Measurements from ENCODE around the gene ATP6V0C.

Gene ATP6V0C

DNA sequence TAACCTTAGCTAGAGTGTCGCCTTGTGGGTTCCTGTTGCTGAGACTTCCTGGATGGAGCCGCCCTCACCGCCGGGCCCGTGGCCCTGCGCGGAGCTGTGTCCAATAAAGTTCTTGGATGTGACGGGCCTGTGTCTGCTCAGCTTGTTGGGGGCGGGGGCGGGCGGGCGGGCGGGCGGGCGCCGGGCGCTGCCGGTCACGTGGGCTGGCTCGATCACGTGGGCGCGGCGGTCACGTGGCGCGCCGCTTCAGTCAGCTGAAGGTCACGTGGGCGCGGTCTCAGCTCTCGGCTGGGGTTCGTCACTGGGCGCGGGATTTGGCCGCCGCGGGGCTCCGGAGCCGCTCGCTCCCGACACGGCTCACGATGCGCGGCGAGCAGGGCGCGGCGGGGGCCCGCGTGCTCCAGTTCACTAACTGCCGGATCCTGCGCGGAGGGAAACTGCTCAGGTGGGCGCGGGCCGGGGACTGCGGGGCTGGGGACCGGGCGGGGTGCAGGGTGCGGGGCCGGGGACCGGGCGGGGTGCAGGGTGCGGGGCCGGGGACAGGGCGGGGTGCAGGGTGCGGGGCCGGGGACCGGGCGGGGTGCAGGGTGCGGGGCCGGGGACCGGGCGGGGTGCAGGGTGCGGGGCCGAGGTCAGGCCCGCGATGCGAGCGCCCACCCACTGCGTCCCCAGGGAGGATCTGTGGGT lies 6.5 kb downstream of the ATP6V0C start, which contains the start of gene AMDHD2:
Gene AMDHD2, plus strand, starts transcription at position 275 of the 687 bp plus-strand sequence. Its CDS starts 88 bp downstream, at position 363.
- H3K9ac ChIP-seq (ENCODE audit: low read length): peak within 1 kb of the TSS; percentile 64
- H4K20me1 ChIP-seq (ENCODE audit: insufficient read depth, low read length): no peaks in the 10 kb centered on the region
- no peaks in the 10 kb centered on the region for H3F3A ChIP-seq (ENCODE audit: insufficient read depth, low read length)
- peak within 1 kb of the TSS; percentile 70 for H3K4me2 ChIP-seq (ENCODE audit: low read length)
- H3K9me3 ChIP-seq (ENCODE audit: low read length): no peaks in the 10 kb centered on the region
- peak within 1 kb of the TSS; percentile 65 for H3K4me3 ChIP-seq (ENCODE audit: low read depth, low read length, poor library complexity, severe bottlenecking)
- H3K9me2 ChIP-seq (ENCODE audit: low read depth, low read length): no peaks in the 10 kb centered on the region
- H3K27me3 ChIP-seq (ENCODE audit: insufficient read depth, low read length): no peaks in the 10 kb centered on the region
- H3K27ac ChIP-seq (ENCODE audit: low read depth, low read length, poor library complexity, severe bottlenecking): peak within 1 kb of the TSS; percentile 32
- H3K4me1 ChIP-seq (ENCODE audit: insufficient read depth, low read length, severe bottlenecking): peaks cover 31% of the 10 kb centered on the region
- H3K36me3 ChIP-seq (ENCODE audit: insufficient read depth, low read length): peaks cover 14% of the 10 kb centered on the region; the same call in 1 of the 2 replicates
- TF ChIP-seq, protein P1, sequence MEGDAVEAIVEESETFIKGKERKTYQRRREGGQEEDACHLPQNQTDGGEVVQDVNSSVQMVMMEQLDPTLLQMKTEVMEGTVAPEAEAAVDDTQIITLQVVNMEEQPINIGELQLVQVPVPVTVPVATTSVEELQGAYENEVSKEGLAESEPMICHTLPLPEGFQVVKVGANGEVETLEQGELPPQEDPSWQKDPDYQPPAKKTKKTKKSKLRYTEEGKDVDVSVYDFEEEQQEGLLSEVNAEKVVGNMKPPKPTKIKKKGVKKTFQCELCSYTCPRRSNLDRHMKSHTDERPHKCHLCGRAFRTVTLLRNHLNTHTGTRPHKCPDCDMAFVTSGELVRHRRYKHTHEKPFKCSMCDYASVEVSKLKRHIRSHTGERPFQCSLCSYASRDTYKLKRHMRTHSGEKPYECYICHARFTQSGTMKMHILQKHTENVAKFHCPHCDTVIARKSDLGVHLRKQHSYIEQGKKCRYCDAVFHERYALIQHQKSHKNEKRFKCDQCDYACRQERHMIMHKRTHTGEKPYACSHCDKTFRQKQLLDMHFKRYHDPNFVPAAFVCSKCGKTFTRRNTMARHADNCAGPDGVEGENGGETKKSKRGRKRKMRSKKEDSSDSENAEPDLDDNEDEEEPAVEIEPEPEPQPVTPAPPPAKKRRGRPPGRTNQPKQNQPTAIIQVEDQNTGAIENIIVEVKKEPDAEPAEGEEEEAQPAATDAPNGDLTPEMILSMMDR (IDR thresholded peaks at IDR 0.05; ENCODE audit: low read length): no peak
- no peak for TF ChIP-seq EZH2 (IDR thresholded peaks at IDR 0.05; ENCODE audit: borderline replicate concordance, low read length)
- no peak within 1 kb of the TSS for H2AFZ ChIP-seq (ENCODE audit: low read length)
- peaks cover 26% of the 10 kb centered on the region for H3K79me2 ChIP-seq (ENCODE audit: insufficient read depth, low read length)

DNA sequence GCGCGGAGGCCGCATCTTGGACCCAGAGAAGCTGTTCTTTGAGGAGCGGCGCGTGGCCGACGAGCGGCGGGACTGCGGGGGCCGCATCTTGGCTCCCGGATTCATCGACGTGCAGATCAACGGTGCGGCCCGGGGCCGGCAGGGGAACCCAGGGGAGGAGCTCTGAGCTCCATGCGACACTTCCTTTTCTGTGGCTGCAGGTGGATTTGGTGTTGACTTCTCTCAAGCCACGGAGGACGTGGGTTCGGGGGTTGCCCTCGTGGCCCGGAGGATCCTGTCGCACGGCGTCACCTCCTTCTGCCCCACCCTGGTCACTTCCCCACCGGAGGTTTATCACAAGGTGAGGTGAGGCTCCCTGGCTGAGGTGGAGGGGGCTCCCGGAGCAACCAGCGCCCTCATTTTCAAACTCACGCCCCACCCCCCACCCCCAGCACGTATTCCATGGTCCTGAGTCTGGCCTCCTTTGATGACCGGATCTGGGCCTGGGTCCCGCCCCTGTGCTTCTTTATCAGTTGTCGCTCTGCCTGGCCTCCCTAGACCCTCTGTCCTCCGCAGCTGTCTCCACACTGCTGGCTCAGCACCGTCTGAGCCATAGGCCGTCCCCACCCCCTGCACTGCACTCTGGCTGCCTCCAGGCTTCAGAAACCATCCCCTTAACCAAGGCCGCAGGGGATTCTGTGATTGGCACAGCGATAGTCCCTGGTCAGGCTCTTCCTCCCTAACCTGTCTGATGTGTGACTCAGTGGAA lies 7.2 kb downstream of the ATP6V0C start:
- no peak for TF ChIP-seq EZH2 (IDR thresholded peaks at IDR 0.05; ENCODE audit: borderline replicate concordance, low read length)
- TF ChIP-seq, protein P1 (IDR thresholded peaks at IDR 0.05; ENCODE audit: low read length): no peak
- Histone ChIP-seq H3K79me2 (ENCODE audit: insufficient read depth, low read length) (peaks cover 18% of the 10 kb centered on the region), H3K9me2 (ENCODE audit: low read depth, low read length) (no peaks in the 10 kb centered on the region), H4K20me1 (ENCODE audit: insufficient read depth, low read length) (no peaks in the 10 kb centered on the region), H3K36me3 (ENCODE audit: insufficient read depth, low read length) (peaks cover 17% of the 10 kb centered on the region; the same call in 1 of the 2 replicates), H3K27me3 (ENCODE audit: insufficient read depth, low read length) (no peaks in the 10 kb centered on the region), H3K4me1 (ENCODE audit: insufficient read depth, low read length, severe bottlenecking) (peaks cover 24% of the 10 kb centered on the region), H3K4me2 (ENCODE audit: low read length) (peak overlapping the region; percentile 70), H2AFZ (ENCODE audit: low read length) (no peak overlapping the region), H3K9me3 (ENCODE audit: low read length) (no peaks in the 10 kb centered on the region), H3K4me3 (ENCODE audit: low read depth, low read length, poor library complexity, severe bottlenecking) (peak overlapping the region; percentile 65), H3K27ac (ENCODE audit: low read depth, low read length, poor library complexity, severe bottlenecking) (no peak overlapping the region), H3F3A (ENCODE audit: insufficient read depth, low read length) (no peaks in the 10 kb centered on the region), H3K9ac (ENCODE audit: low read length) (peak overlapping the region; percentile 64)

GRCh38 chr16:2523801-2524231 lies 10.1 kb downstream of the ATP6V0C start:
- Histone ChIP-seq H3K4me3 (ENCODE audit: low read depth, low read length, poor library complexity, severe bottlenecking) (no peak overlapping the region), H3K36me3 (ENCODE audit: insufficient read depth, low read length) (peaks cover 41% of the 10 kb centered on the region; the same call in 1 of the 2 replicates), H2AFZ (ENCODE audit: low read length) (no peak overlapping the region), H3K9ac (ENCODE audit: low read length) (no peak overlapping the region), H3K79me2 (ENCODE audit: insufficient read depth, low read length) (no peaks in the 10 kb centered on the region), H3K27ac (ENCODE audit: low read depth, low read length, poor library complexity, severe bottlenecking) (no peak overlapping the region), H3K4me2 (ENCODE audit: low read length) (no peak overlapping the region), H3K4me1 (ENCODE audit: insufficient read depth, low read length, severe bottlenecking) (peaks cover 9% of the 10 kb centered on the region), H3F3A (ENCODE audit: insufficient read depth, low read length) (no peaks in the 10 kb centered on the region), H3K9me3 (ENCODE audit: low read length) (no peaks in the 10 kb centered on the region), H4K20me1 (ENCODE audit: insufficient read depth, low read length) (no peaks in the 10 kb centered on the region), H3K27me3 (ENCODE audit: insufficient read depth, low read length) (no peaks in the 10 kb centered on the region), H3K9me2 (ENCODE audit: low read depth, low read length) (no peaks in the 10 kb centered on the region)
- TF ChIP-seq EZH2 (IDR thresholded peaks at IDR 0.05; ENCODE audit: borderline replicate concordance, low read length): no peak
- TF ChIP-seq, protein P1 (IDR thresholded peaks at IDR 0.05; ENCODE audit: low read length): no peak

All from OCI-LY1 (cell line).